ENCODE data around the gene CKS1B.
A peak's percentile ranks its signal among the peaks of the same experiment; 100 is the strongest.

CKS1B gene

DNA sequence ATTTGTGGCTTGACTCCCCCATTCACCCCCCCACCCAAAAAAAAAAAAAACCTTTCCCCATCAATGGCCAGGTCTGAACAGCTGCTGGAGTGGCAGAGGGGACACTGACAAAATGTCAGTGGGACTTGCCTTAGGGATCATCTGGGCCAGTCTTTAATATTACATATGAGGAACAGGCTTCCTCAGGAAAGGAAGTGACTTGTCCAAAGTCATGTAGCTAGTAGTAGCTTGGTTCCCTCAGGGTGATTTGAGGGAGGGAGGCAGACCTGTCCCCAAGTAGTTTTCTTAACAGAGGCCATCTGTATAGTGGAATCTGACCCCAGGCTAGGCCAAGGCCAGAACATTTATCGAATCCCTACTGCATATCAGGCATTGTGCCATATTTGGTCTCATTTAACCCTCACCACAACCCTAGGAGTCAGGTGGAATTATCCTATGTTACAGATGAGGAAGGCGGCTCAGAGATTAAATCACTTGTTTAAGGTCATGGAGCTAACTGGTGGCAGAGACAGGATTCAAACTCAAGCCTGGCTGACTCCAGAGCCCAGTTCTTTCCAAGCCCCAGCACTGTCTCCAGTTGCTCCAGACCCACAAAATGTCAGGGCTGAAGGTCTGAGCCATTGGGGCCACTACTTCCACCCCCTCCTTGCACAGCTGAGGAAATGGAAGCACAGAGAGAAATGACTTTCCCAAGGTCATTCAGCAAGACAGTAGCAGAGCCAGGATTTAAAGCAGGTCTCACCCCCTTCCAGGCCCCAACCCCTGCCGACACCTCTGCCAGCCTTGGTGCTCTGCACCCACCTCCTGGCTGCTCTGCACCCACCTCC, 38.5 kb downstream of the CKS1B start:
- DNase-seq (ENCODE audit: low read depth), result no peak
- H3K4me3 ChIP-seq (ENCODE audit: low read length), result no peak overlapping the region
- TF ChIP-seq CTCF (conservative IDR thresholded peaks at IDR 0.05; ENCODE audit: low read length), result no peak

DNA sequence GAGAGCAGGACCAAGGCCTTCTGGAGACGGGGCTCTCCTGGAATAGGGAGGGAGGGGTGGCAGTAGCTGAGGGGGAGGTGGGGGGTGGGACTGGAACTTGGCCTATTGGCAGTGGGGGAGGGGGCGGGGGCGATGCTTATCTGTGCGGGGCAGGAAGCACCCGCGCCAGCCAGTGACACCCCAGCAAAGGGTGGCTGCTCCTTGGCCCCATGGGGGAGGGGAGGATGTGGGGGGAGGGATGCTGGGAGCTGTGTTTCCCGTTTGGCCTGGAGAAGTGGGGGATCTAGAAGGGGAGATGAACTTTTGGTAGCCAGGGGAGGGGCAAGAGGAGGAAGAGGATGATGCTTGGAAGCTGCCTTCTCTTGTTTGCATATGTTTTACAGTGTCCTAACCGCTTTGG, 39.2 kb downstream of the CKS1B start:
- H3K4me3 ChIP-seq (ENCODE audit: low read length), result no peak overlapping the region
- DNase-seq (ENCODE audit: low read depth), result no peak
- TF ChIP-seq CTCF (conservative IDR thresholded peaks at IDR 0.05; ENCODE audit: low read length), result no peak

GRCh38 chr1:155014709-155015508, 40.4 kb downstream of the CKS1B start:
- no peak for TF ChIP-seq CTCF (conservative IDR thresholded peaks at IDR 0.05; ENCODE audit: low read length)
- DNase-seq (ENCODE audit: low read depth), result no peak

GRCh38 chr1:155015527-155016230, 41.2 kb downstream of the CKS1B start:
- no peak for DNase-seq (ENCODE audit: low read depth)
- TF ChIP-seq CTCF (conservative IDR thresholded peaks at IDR 0.05; ENCODE audit: low read length), result no peak

More at GRCh38 chr1:155014709-155015508, 40.4 kb downstream of the CKS1B start:
- no peak overlapping the region for H3K4me3 ChIP-seq (ENCODE audit: low read length)

DNA sequence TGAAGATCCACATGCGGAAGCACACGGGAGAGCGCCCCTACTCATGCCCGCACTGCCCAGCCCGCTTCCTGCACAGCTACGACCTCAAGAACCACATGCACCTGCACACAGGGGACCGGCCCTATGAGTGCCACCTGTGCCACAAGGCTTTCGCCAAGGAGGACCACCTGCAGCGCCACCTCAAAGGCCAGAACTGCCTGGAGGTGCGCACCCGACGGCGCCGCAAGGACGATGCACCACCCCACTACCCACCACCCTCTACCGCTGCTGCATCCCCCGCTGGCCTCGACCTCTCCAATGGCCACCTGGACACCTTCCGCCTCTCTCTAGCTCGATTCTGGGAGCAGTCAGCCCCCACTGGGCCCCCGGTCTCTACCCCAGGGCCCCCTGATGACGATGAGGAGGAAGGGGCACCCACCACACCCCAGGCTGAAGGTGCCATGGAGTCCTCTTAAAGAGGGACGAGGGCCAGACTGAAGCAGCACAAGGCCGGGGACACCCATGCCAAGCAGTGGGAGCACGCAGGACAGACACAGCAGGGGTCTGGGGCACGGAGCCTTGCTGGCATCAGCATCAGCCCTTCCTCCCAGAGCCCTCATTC, 41.9 kb downstream of the CKS1B start:
- no peak for TF ChIP-seq CTCF (conservative IDR thresholded peaks at IDR 0.05; ENCODE audit: low read length)
- DNase-seq (ENCODE audit: low read depth), result no peak
- no peak overlapping the region for H3K4me3 ChIP-seq (ENCODE audit: low read length)

More at GRCh38 chr1:155015527-155016230, 41.2 kb downstream of the CKS1B start:
- no peak overlapping the region for H3K4me3 ChIP-seq (ENCODE audit: low read length)

DNA sequence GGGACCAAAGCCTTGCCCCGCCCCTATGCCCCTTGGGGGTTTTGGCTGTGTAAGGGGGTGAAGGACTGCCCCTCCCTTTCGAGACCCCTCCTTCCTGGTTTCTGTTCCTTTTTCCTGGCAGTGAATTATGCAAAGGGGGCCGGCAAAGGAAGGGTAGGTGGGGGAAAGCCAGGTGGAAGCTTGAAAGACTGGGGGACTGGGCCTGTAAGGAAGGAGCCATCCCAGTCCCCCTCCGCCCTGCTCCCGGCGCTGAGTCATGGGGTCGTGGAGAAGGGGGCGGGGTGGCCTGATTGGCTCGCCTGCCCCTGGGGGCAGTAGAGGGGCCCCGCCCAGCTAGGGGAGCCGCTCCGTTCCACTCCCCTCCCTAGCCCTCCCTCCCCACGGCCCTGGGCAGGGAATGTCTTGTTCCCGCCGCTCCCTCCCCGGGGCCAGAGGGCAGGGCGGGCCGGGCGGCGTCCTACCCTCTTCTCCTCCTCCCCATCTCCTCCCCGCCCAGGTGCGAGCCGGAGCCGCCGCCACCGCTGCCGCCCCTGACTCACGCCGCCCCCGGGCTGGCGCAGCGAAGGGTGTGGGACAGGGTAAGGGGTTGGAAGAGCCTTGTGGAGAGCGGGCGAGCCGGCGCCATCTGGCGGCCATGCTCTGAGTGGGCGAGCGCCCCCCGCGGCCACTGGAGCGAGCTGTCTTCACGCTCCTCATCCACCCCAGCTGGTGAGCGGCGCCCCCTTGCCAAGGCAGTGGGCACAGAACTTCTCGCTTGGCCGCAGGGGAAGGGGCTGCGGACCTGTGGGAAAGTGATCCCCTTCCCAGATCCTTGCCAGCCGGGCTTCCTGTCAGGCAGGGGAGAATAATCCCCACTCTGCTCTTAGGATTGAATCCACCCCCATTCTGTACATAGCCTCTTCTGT, 42.8 kb downstream of the CKS1B start:
- peak; percentile 76 for DNase-seq (ENCODE audit: low read depth)
- TF ChIP-seq CTCF (conservative IDR thresholded peaks at IDR 0.05; ENCODE audit: low read length), result peak; percentile 95
- peak overlapping the region; percentile 33 for H3K4me3 ChIP-seq (ENCODE audit: low read length)
